Measurements from ENCODE around the gene DLGAP1. TPM values are rescaled to one million over a fixed set of nuclear protein-coding genes. Genes with fewer than 3 reads are reported as not detected.

DLGAP1 gene
- total RNA-seq, 4 donors from 2014 or later: 1.2 to 1.4 (median 1.4) TPM

GRCh38 chr18:3950668-3951404 is 504.3 kb downstream of the DLGAP1 start:
- Histone ChIP-seq H3K4me3 (no peak overlapping the region), H3K4me1 (no peaks in the 10 kb centered on the region), H3K9me3 (no peaks in the 10 kb centered on the region), H3K27ac (replicated peaks in 1 of 4) (no peak overlapping the region), H3K27me3 (no peaks in the 10 kb centered on the region), H3K36me3 (no peaks in the 10 kb centered on the region)
- intact Hi-C loops (cut with DNase I): no loop called here
- TF ChIP-seq EP300 (IDR thresholded peaks at IDR 0.05) (no peak), POLR2A (IDR thresholded peaks at IDR 0.05; ENCODE audit: low read depth) (no peak), CTCF (IDR thresholded peaks at IDR 0.05) (no peak), POLR2AphosphoS5 (IDR thresholded peaks at IDR 0.05) (no peak)
- 70% methylated on average over 3 of the region's 3 CpGs for WGBS
- no peak for DNase-seq (ENCODE audit: extremely low spot score)

GRCh38 chr18:3948958-3949357 is 506.1 kb downstream of the DLGAP1 start:
- Histone ChIP-seq H3K36me3 (no peaks in the 10 kb centered on the region), H3K4me1 (no peaks in the 10 kb centered on the region)

GRCh38 chr18:3947383-3947782 is 507.7 kb downstream of the DLGAP1 start:
- Histone ChIP-seq H3K27me3 (no peaks in the 10 kb centered on the region), H3K9me3 (no peaks in the 10 kb centered on the region), H3K27ac (replicated peaks in 1 of 4) (no peak overlapping the region), H3K4me3 (no peak overlapping the region), H3K4me1 (no peaks in the 10 kb centered on the region), H3K36me3 (no peaks in the 10 kb centered on the region)
- DNase-seq (ENCODE audit: extremely low spot score): no peak
- TF ChIP-seq POLR2AphosphoS5 (IDR thresholded peaks at IDR 0.05) (no peak), CTCF (IDR thresholded peaks at IDR 0.05) (no peak), POLR2A (IDR thresholded peaks at IDR 0.05; ENCODE audit: low read depth) (no peak), EP300 (IDR thresholded peaks at IDR 0.05) (no peak)
- intact Hi-C loops (cut with DNase I): no loop called here
- 81% methylated on average over 3 of the region's 3 CpGs for WGBS

More at GRCh38 chr18:3948958-3949357, 506.1 kb downstream of the DLGAP1 start:
- DNase-seq (ENCODE audit: extremely low spot score): no peak
- no peaks in the 10 kb centered on the region for H3K27me3 ChIP-seq
- no peaks in the 10 kb centered on the region for H3K9me3 ChIP-seq
- intact Hi-C loops (cut with DNase I): no loop called here
- TF ChIP-seq EP300 (IDR thresholded peaks at IDR 0.05): no peak
- no peak for TF ChIP-seq POLR2A (IDR thresholded peaks at IDR 0.05; ENCODE audit: low read depth)
- TF ChIP-seq CTCF (IDR thresholded peaks at IDR 0.05): no peak
- no peak for TF ChIP-seq POLR2AphosphoS5 (IDR thresholded peaks at IDR 0.05)
- H3K27ac ChIP-seq (replicated peaks in 1 of 4): no peak overlapping the region
- H3K4me3 ChIP-seq: no peak overlapping the region

- WGBS: 62% methylated on average over 1 of the region's 1 CpG
- Histone ChIP-seq H3K27ac (replicated peaks in 1 of 4) (no peak overlapping the region), H3K27me3 (no peaks in the 10 kb centered on the region), H3K36me3 (no peaks in the 10 kb centered on the region), H3K4me1 (no peaks in the 10 kb centered on the region), H3K4me3 (no peak overlapping the region), H3K9me3 (peaks cover 0 to 9% (median 2%) of the 10 kb centered on the region in 4 donors)
- no peak for TF ChIP-seq POLR2A (IDR thresholded peaks at IDR 0.05; ENCODE audit: low read depth)
- TF ChIP-seq POLR2AphosphoS5 (IDR thresholded peaks at IDR 0.05): no peak
- no peak for TF ChIP-seq EP300 (IDR thresholded peaks at IDR 0.05)
- no peak for TF ChIP-seq CTCF (IDR thresholded peaks at IDR 0.05)
- intact Hi-C loops (cut with DNase I): no loop called here
- DNase-seq (ENCODE audit: extremely low spot score): peak; percentile 14
Measured at GRCh38 chr18:3935305-3935704, 519.8 kb downstream of the DLGAP1 start.

- intact Hi-C loops (cut with DNase I): no loop called here
- H3K36me3 ChIP-seq: no peaks in the 10 kb centered on the region
- no peaks in the 10 kb centered on the region for H3K9me3 ChIP-seq
- H3K4me1 ChIP-seq: no peaks in the 10 kb centered on the region
- TF ChIP-seq CTCF (IDR thresholded peaks at IDR 0.05): no peak
- no peak for TF ChIP-seq EP300 (IDR thresholded peaks at IDR 0.05)
- no peak for TF ChIP-seq POLR2A (IDR thresholded peaks at IDR 0.05; ENCODE audit: low read depth)
- TF ChIP-seq POLR2AphosphoS5 (IDR thresholded peaks at IDR 0.05): no peak
- DNase-seq (ENCODE audit: extremely low spot score): peak; percentile 83
- no peak overlapping the region for H3K4me3 ChIP-seq
- H3K27ac ChIP-seq (replicated peaks in 1 of 4): no peak overlapping the region
- 76% methylated on average over 3 of the region's 4 CpGs for WGBS
- H3K27me3 ChIP-seq: no peaks in the 10 kb centered on the region
Measured at GRCh38 chr18:3932276-3932675, 522.8 kb downstream of the DLGAP1 start.
